Nephron (organoid): Measurements from ENCODE around the gene NMU.
"Not testable (repeated sequence)": the region's sequence is repeated elsewhere in the genome, so short reads cannot be mapped to it uniquely, and the experiment has no call there.

Experiments
- H3K27ac Mint-ChIP-seq, 3 experiments: 2 replicates each; pipeline ENCODE4 v1.8.0; 2020; ENCODE audit warnings: mixed read lengths in 3 of 3, mild to moderate bottlenecking in 2 of 3, moderate library complexity in 1 of 3
- H3K27me3 Mint-ChIP-seq: 2 replicates; pipeline ENCODE4 v1.8.0; 2021; ENCODE audit warnings: low read depth, mild to moderate bottlenecking, moderate library complexity, mixed read lengths
- H3K36me3 Mint-ChIP-seq: 2 replicates; pipeline ENCODE4 v1.8.0; 2020; ENCODE audit warnings: low read depth, mixed read lengths
- H3K4me1 Mint-ChIP-seq: 2 replicates; pipeline ENCODE4 v1.8.0; 2020; ENCODE audit warnings: mixed read lengths
- H3K4me3 Mint-ChIP-seq, 3 experiments: 2 replicates each; pipeline ENCODE4 v1.8.0; 2020; ENCODE audit warnings: mild to moderate bottlenecking in 3 of 3, mixed read lengths in 3 of 3, moderate library complexity in 2 of 3
- H3K9me3 Mint-ChIP-seq: 2 replicates; pipeline ENCODE4 v1.8.0; 2020; ENCODE audit warnings: mixed read lengths
- TF ChIP-seq, protein P1 (sequence below), 3 experiments: fragments of 200-600 bp; sonication (generic); IDR thresholded peaks; one replicate each; pipeline ENCODE4 v1.5.0; 2021; ENCODE audit warnings: antibody characterized with exemption in 3 of 3; ENCODE audit not compliant: unreplicated experiment in 3 of 3

NMU gene

DNA sequence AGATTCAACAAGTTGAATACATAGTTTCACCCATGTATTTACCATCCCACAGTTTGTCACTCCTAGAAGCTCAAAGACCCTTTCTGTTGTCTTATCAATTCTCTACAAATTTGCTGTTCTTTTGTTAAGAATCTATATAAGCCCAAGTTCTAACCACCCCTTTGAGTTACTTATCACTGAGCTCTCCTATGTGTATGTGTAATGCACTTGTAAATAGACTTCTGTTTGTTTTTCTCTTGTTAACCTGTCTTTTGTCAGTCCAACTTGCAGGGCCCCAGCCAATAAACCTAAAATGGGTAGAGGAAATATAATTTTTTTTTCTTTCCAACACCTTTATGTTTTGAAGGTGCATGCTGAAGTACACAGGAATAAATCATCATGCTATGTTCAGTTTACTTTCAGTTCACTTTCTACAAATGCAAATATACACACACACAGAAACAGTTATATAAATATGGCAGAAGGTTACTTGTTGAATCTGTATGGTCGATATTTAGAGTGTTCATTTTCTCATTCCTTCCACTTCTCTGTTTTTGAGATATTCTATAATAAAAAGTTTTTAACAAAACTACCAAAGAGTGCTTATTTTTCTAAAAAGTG is 67.1 kb downstream of the NMU start:
- Mint-ChIP-seq H3K36me3 (no peaks in the 10 kb centered on the region), H3K27me3 (no peaks in the 10 kb centered on the region), H3K27ac (no peak overlapping the region), H3K4me1 (no peaks in the 10 kb centered on the region), H3K4me3 (no peak overlapping the region), H3K9me3 (no peaks in the 10 kb centered on the region)
- TF ChIP-seq, protein P1, sequence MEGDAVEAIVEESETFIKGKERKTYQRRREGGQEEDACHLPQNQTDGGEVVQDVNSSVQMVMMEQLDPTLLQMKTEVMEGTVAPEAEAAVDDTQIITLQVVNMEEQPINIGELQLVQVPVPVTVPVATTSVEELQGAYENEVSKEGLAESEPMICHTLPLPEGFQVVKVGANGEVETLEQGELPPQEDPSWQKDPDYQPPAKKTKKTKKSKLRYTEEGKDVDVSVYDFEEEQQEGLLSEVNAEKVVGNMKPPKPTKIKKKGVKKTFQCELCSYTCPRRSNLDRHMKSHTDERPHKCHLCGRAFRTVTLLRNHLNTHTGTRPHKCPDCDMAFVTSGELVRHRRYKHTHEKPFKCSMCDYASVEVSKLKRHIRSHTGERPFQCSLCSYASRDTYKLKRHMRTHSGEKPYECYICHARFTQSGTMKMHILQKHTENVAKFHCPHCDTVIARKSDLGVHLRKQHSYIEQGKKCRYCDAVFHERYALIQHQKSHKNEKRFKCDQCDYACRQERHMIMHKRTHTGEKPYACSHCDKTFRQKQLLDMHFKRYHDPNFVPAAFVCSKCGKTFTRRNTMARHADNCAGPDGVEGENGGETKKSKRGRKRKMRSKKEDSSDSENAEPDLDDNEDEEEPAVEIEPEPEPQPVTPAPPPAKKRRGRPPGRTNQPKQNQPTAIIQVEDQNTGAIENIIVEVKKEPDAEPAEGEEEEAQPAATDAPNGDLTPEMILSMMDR (IDR thresholded peaks at IDR 0.05; ENCODE audit: unreplicated experiment in 3 of 3): no peak

DNA sequence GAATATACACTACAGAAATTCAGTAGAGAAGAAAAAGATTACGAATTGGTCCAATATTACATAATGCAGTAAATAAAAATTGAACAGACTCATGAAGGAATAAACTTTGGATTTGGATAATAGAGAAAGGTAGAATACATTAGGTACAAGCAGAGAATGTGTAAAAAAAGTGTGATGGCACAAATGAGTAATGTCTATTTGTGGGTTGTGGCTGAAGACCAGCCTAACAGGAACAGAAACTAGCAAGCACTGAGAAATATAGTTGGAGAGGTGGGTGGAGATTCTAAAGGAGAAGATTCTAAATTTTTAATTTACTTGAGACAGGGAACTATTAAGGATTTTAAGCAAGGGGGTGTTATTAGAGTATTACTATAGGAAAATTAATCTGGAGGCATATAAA is 74.2 kb downstream of the NMU start:
- TF ChIP-seq, protein P1 (IDR thresholded peaks at IDR 0.05; ENCODE audit: unreplicated experiment in 3 of 3): no peak
- H3K36me3 Mint-ChIP-seq: no peaks in the 10 kb centered on the region
- peaks cover 2% of the 10 kb centered on the region for H3K9me3 Mint-ChIP-seq
- no peaks in the 10 kb centered on the region for H3K27me3 Mint-ChIP-seq
- H3K27ac Mint-ChIP-seq: no peak overlapping the region
- no peaks in the 10 kb centered on the region for H3K4me1 Mint-ChIP-seq
- H3K4me3 Mint-ChIP-seq: no peak overlapping the region

DNA sequence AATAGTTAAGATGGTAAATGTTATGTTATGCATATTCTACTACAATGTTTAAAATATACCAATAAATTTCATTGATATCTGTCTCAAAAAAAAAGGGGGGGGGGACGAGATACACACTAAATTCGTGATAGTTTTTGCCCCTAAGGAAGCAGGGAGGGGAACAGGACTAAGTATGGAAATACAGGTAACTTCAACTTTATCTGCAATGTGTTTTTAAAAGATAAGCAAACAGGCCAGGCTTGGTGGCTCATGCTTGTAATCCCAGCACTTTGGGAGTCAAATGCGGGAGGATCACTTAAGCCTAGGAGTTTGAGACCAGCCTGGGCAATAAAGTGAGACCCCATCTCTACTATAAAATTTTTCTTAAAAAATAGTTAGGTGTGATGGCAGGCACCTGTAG is 76.0 kb downstream of the NMU start:
- H3K27ac Mint-ChIP-seq: no peak overlapping the region
- no peaks in the 10 kb centered on the region for H3K4me1 Mint-ChIP-seq
- no peaks in the 10 kb centered on the region for H3K27me3 Mint-ChIP-seq
- peaks cover 2% of the 10 kb centered on the region for H3K9me3 Mint-ChIP-seq
- H3K36me3 Mint-ChIP-seq: no peaks in the 10 kb centered on the region
- H3K4me3 Mint-ChIP-seq: no peak overlapping the region
- TF ChIP-seq, protein P1 (IDR thresholded peaks at IDR 0.05; ENCODE audit: unreplicated experiment in 3 of 3): no peak

DNA sequence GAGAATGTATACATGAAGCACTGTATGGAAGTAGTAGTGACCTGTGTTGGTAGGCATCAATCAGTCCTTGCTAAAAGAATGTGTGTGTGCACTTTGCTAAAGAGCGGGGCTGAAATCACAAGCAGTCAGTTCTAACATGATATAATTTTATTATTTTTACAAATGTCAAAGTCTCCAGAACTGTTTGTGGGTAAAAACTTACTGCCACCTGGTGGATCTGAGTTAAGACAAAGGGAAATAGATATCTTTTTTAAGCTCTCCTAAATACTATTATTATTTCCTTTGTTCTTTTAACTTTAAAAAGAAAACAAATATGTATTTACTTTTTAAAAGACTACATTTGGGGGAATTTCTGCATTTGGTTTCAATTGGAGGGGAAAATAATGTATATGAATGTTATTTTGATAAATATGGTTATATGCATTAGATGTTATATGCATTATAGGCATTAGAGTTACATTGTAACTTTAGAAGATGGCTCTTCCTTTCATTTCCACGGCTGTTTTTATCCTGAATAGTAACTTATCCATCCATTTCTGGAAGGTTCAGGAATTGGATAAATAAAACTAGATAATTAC is 81.6 kb downstream of the NMU start:
- Mint-ChIP-seq H3K4me1 (peaks cover 8% of the 10 kb centered on the region), H3K27me3 (no peaks in the 10 kb centered on the region), H3K27ac (no peak overlapping the region), H3K4me3 (no peak overlapping the region), H3K36me3 (no peaks in the 10 kb centered on the region), H3K9me3 (peaks cover 2% of the 10 kb centered on the region)
- TF ChIP-seq, protein P1 (IDR thresholded peaks at IDR 0.05; ENCODE audit: unreplicated experiment in 3 of 3): peak; percentile 35 to 52 (median 39)

DNA sequence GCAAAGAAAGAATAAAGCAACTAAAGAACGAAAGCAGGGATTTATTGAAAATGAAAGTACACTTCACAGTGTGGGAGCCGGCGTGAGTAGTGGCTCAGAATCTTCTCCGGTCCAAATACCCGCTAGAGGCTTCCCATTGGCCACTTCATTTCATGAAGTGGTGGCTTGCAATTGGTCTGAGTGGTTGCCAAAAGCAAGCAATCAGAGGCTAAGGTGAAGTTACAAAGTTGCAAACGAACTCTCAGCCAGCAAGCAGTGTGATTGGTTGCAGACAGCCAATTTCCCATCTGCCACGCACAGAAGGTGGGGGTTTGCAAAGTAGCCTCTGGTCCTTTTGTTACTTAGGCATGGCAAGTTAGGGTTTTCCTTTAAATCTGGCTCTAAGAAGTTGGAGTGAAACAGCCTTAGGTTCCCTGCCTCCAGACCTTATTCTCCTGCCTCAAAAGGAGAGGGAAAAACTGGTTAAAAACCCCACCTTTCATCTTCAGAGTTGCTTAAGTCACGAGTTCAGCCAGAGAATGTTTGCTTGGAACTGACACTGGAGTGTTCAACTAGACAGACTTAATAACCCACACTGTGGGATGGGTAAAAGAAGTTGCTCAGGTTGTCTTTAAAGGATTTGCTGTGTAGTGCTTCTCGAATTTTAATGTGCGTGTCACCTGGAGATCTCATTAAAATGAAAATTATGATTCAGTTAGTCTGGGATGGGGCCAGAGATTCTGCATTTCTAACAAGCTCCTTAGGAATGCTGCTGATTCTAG is 82.5 kb downstream of the NMU start:
- Mint-ChIP-seq H3K27me3 (no peaks in the 10 kb centered on the region), H3K4me1 (peaks cover 17% of the 10 kb centered on the region), H3K27ac (no peak overlapping the region), H3K9me3 (peaks cover 2% of the 10 kb centered on the region), H3K4me3 (peak overlapping the region in 1 of 3 experiments; percentile 60), H3K36me3 (no peaks in the 10 kb centered on the region)
- TF ChIP-seq, protein P1 (IDR thresholded peaks at IDR 0.05; ENCODE audit: unreplicated experiment in 3 of 3): no peak

DNA sequence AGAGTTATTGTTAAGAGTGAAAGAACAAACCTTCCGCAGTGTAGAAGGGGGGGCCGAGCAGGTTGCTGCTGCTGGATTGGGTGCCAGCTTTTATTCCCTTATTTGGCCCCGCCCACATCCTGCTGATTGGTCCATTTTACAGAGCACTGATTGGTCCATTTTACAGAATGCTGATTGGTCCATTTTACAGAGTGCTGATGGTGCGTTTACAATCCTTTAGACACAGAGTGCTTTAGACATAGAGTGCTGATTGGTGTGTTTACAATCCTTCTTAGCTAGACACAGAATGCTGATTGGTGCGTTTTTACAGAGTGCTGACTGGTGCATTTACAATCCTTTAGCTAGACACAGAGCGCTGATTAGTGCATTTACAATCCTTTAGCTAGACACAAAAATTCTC is 84.1 kb downstream of the NMU start:
- not testable (repeated sequence) for H3K9me3 Mint-ChIP-seq, H3K36me3 Mint-ChIP-seq, H3K27ac Mint-ChIP-seq, H3K27me3 Mint-ChIP-seq, H3K4me3 Mint-ChIP-seq
- peaks cover 33% of the 10 kb centered on the region for H3K4me1 Mint-ChIP-seq
